HCT116 (cell line): Measurements from ENCODE around the gene ZKSCAN2. TPM values are rescaled to one million over a fixed set of nuclear protein-coding genes. Genes with fewer than 3 reads are reported as not detected.

Experiments used
- ATAC-seq: fragments of 200-7000 bp; cut with Tn5 transposase; 2 replicates; pipeline ENCODE4 v1.9.1; 2020; ENCODE audit warnings: mild to moderate bottlenecking, moderate library complexity
- BruUV-seq: library from RNA; stranded (reverse); fragments of 400-500 nt; replicated peaks from 2 replicates; lab custom pipeline; 2021; lab: Mats Ljungman, UMichigan
- CTCF ChIA-PET: fragments of 300-600 bp; sonication (Branson Sonifier 250); formaldehyde crosslinking; loops from one replicate; lab custom pipeline; 2021; ENCODE audit warnings: antibody characterized with exemption; lab: Charles Lee
- POLR2A ChIA-PET: fragments of 300-600, 350-600 bp; sonication (Branson Sonifier 250); formaldehyde crosslinking; loops from one replicate; lab custom pipeline; 2021; ENCODE audit warnings: antibody characterized with exemption; lab: Charles Lee
- RAD21 ChIA-PET, 2 experiments: fragments of 300-600 bp; sonication (Branson Sonifier 250); formaldehyde crosslinking; loops; one replicate each; lab custom pipeline; 2023; ENCODE audit warnings: low total read pairs in 2 of 2; ENCODE audit not compliant: uncharacterized antibody in 2 of 2, unreplicated experiment in 2 of 2, low non-redundant PET in 1 of 2; lab: Charles Lee
- DNase-seq: peaks from one replicate; pipeline ENCODE4 v3.0.0-alpha.2; 2010; ENCODE audit warnings: low read depth, low spot score
- H2AFZ ChIP-seq: fragments of 200-600 bp; shearing (Covaris generic), sonication (generic); 2 replicates; pipeline ENCODE4 v1.6.1; 2017; ENCODE audit warnings: low read depth, mixed run types, mixed read lengths, antibody characterized with exemption, low read length; ENCODE audit not compliant: poor library complexity, severe bottlenecking
- H3K27ac ChIP-seq: 2 replicates; pipeline ENCODE4 v1.5.1; 2012; ENCODE audit warnings: low read depth, low read length
- H3K27me3 ChIP-seq: fragments of 200-600 bp; sonication (generic); 2 replicates; pipeline ENCODE4 v1.6.1; 2016; ENCODE audit warnings: mixed run types, low read length, mixed read lengths; ENCODE audit not compliant: insufficient read depth
- H3K36me3 ChIP-seq, 2 experiments: fragments of 200-500 bp in 1 of 2; fragments of 200-600 bp in 1 of 2; sonication (Bioruptor generic) in 1 of 2; sonication (generic) in 1 of 2; 2 replicates each; pipeline versions ENCODE4 v1.5.1 to v1.6.1; 2014 to 2016; ENCODE audit warnings: low read length in 2 of 2, inconsistent platforms in 1 of 2, mixed read lengths in 1 of 2, mixed run types in 1 of 2; ENCODE audit not compliant: insufficient read depth in 2 of 2, control insufficient read depth in 1 of 2
- H3K4me1 ChIP-seq, 2 experiments: fragments of 200-600 bp in 1 of 2; sonication (generic) in 1 of 2; 2 replicates each; pipeline versions ENCODE4 v1.5.1 to v1.6.1; 2012 to 2017; ENCODE audit warnings: low read length in 2 of 2, inconsistent platforms in 1 of 2, mild to moderate bottlenecking in 1 of 2, mixed read lengths in 1 of 2, mixed run types in 1 of 2, moderate library complexity in 1 of 2; ENCODE audit not compliant: insufficient read depth in 2 of 2, control insufficient read depth in 1 of 2
- H3K4me2 ChIP-seq: fragments of 200-600 bp; sonication (generic); 2 replicates; pipeline ENCODE4 v1.6.1; 2017; ENCODE audit warnings: mixed run types, low read length, mixed read lengths
- H3K4me3 ChIP-seq, 2 experiments: fragments of 200-600 bp in 1 of 2; sonication (generic) in 1 of 2; replicated peaks in 1 of 2; 2 replicates each; pipeline ENCODE4 v1.5.1; 2011 to 2016; ENCODE audit warnings: low read length in 2 of 2, control low read depth in 1 of 2, low read depth in 1 of 2, mild to moderate bottlenecking in 1 of 2, mixed read lengths in 1 of 2, mixed run types in 1 of 2
- H3K79me2 ChIP-seq: fragments of 200-600 bp; sonication (generic); 2 replicates; pipeline ENCODE4 v1.6.1; 2017; ENCODE audit warnings: mild to moderate bottlenecking, mixed run types, low read length, moderate library complexity, mixed read lengths; ENCODE audit not compliant: insufficient read depth
- H3K9ac ChIP-seq: fragments of 200-600 bp; sonication (generic); 2 replicates; pipeline ENCODE4 v1.6.1; 2016; ENCODE audit warnings: low read length, mixed read lengths
- H3K9me2 ChIP-seq: fragments of 200-600 bp; sonication (generic), shearing (Covaris generic); 2 replicates; pipeline ENCODE4 v1.6.1; 2017; ENCODE audit warnings: mixed run types, mild to moderate bottlenecking, moderate library complexity; ENCODE audit not compliant: insufficient read depth
- H3K9me3 ChIP-seq, 2 experiments: fragments of 200-500 bp in 1 of 2; fragments of 200-600 bp in 1 of 2; sonication (Bioruptor generic) in 1 of 2; sonication (generic) in 1 of 2; 2 replicates each; pipeline ENCODE4 v1.6.1; 2014 to 2017; ENCODE audit warnings: low read length in 2 of 2, mixed read lengths in 2 of 2, inconsistent platforms in 1 of 2, low read depth in 1 of 2, mild to moderate bottlenecking in 1 of 2, mixed run types in 1 of 2, moderate library complexity in 1 of 2; ENCODE audit not compliant: control insufficient read depth in 1 of 2, insufficient read depth in 1 of 2
- H4K20me1 ChIP-seq: fragments of 200-600 bp; sonication (generic), shearing (Covaris generic); 2 replicates; pipeline ENCODE4 v1.6.1; 2017; ENCODE audit warnings: mixed run types, mild to moderate bottlenecking, moderate library complexity; ENCODE audit not compliant: insufficient read depth
- ATF3 ChIP-seq: IDR thresholded peaks from 2 replicates; pipeline ENCODE4 v1.6.1; 2012
- CBX3 ChIP-seq: IDR thresholded peaks from 2 replicates; pipeline ENCODE4 v1.6.1; 2012; ENCODE audit warnings: low read depth
- CTCF ChIP-seq, 3 experiments: fragments of 200-600 bp in 1 of 3; sonication (generic) in 1 of 3; IDR thresholded peaks in 2 of 3; conservative IDR thresholded peaks in 1 of 3; 2 replicates each; pipeline ENCODE4 v1.5.1; 2012 to 2017; ENCODE audit warnings: low read depth in 2 of 3, low read length in 2 of 3, antibody characterized with exemption in 1 of 3, borderline replicate concordance in 1 of 3, control low read depth in 1 of 3, mild to moderate bottlenecking in 1 of 3, mixed read lengths in 1 of 3, mixed run types in 1 of 3, moderate library complexity in 1 of 3; ENCODE audit not compliant: insufficient read depth in 1 of 3
- ELF1 ChIP-seq: IDR thresholded peaks from 2 replicates; pipeline ENCODE4 v1.6.1; 2012; ENCODE audit warnings: low read depth, borderline replicate concordance
- FOSL1 ChIP-seq: IDR thresholded peaks from 2 replicates; pipeline ENCODE4 v1.6.1; 2012; ENCODE audit warnings: low read depth
- JUND ChIP-seq: IDR thresholded peaks from 2 replicates; pipeline ENCODE4 v1.6.1; 2012
- POLR2AphosphoS5 ChIP-seq: IDR thresholded peaks from 2 replicates; pipeline ENCODE4 v1.6.1; 2011; ENCODE audit warnings: mild to moderate bottlenecking, low read depth, low read length, moderate library complexity
- REST ChIP-seq: IDR thresholded peaks from 2 replicates; pipeline ENCODE4 v1.6.1; 2012; ENCODE audit warnings: low read depth
- ZBTB33 ChIP-seq: IDR thresholded peaks from 2 replicates; pipeline ENCODE4 v1.6.1; 2011; ENCODE audit warnings: mild to moderate bottlenecking, low read length, moderate library complexity; ENCODE audit not compliant: insufficient replicate concordance; ENCODE audit errors: extremely low read depth
- intact Hi-C: fragments of 100-400 bp; cut with micrococcal nuclease; formaldehyde crosslinking; loops from 2 replicates; pipeline ENCODE4 v1.10.0; 2022
- total RNA-seq: library from RNA; stranded (reverse); gene quantifications from one replicate; pipeline ENCODE4 v1.2.1, GENCODE V29; 2021; ENCODE audit not compliant: unreplicated experiment

Gene ZKSCAN2
- total RNA-seq, 1 experiment from 2014 or later, result 12.3 TPM

GRCh38 chr16:25279491-25279890 lies 21.8 kb upstream of the ZKSCAN2 start:
- Histone ChIP-seq H3K27ac (no peak overlapping the region), H3K9ac (no peak overlapping the region), H2AFZ (no peak overlapping the region), H3K4me3 (no peak overlapping the region), H3K9me2 (no peaks in the 10 kb centered on the region), H3K4me1 (no peaks in the 10 kb centered on the region), H3K4me2 (no peak overlapping the region), H3K9me3 (no peaks in the 10 kb centered on the region), H3K79me2 (no peaks in the 10 kb centered on the region), H3K36me3 (no peaks in the 10 kb centered on the region), H3K27me3 (peaks cover 4% of the 10 kb centered on the region), H4K20me1 (no peaks in the 10 kb centered on the region)
- intact Hi-C loops, result no loop called here
- TF ChIP-seq ZBTB33, result no peak
- no peak for TF ChIP-seq CTCF (IDR thresholded peaks at IDR 0.05 in 2 of 3, conservative IDR thresholded peaks at IDR 0.05 in 1 of 3; ENCODE audit: borderline replicate concordance in 1 of 3, insufficient read depth in 1 of 3, low read depth in 2 of 3, low read length in 2 of 3)
- TF ChIP-seq POLR2AphosphoS5, result no peak
- TF ChIP-seq ATF3, result no peak
- TF ChIP-seq JUND, result no peak
- no peak for TF ChIP-seq ELF1
- no peak for TF ChIP-seq CBX3
- no peak for TF ChIP-seq FOSL1
- TF ChIP-seq REST, result no peak
- RAD21 ChIA-PET, result no interaction called here
- CTCF ChIA-PET, result no interaction called here
- DNase-seq (no peak), ATAC-seq (no peak)
- BruUV-seq, result no TSS peak
- POLR2A ChIA-PET, result no interaction called here
